ENCODE data around the gene VPS13A.

Gene VPS13A

GRCh38 chr9:77177894-77178794, 810 bp downstream of the VPS13A start:
- peak overlapping the region; percentile 87 for H3K4me3 ChIP-seq (ENCODE audit: low read length)
- no peak for TF ChIP-seq CTCF (IDR thresholded peaks at IDR 0.05; ENCODE audit: insufficient read depth, low read depth, low read length, missing control alignments)
- DNase-seq (ENCODE audit: low read depth) = peak; percentile 33

- no peak overlapping the region for H3K4me3 ChIP-seq (ENCODE audit: low read length)
- no peak for DNase-seq (ENCODE audit: low read depth)
- TF ChIP-seq CTCF (IDR thresholded peaks at IDR 0.05; ENCODE audit: insufficient read depth, low read depth, low read length, missing control alignments) = no peak
These were observed 2.7 kb downstream of the VPS13A start for GRCh38 chr9:77180056-77180455.

DNA sequence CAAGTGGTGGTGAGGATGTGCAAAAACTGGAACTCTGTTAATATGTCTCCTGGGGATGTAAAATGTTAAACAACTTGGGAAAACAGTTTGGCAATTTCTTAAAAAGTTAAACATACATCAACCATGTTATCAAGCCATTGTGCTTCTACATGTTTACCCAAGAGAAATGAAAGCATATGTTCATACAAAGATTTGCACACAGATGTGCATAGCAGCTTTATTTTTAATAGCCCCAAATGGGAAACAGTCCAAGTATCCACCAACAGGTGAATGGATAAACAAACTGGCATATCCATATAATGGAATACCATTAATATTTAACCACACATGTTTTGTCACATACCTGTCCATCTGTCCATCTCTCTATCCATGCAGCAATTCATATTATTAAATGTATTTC, 6.2 kb downstream of the VPS13A start:
- DNase-seq (ENCODE audit: low read depth) = no peak
- no peak overlapping the region for H3K4me3 ChIP-seq (ENCODE audit: low read length)
- no peak for TF ChIP-seq CTCF (IDR thresholded peaks at IDR 0.05; ENCODE audit: insufficient read depth, low read depth, low read length, missing control alignments)

DNA sequence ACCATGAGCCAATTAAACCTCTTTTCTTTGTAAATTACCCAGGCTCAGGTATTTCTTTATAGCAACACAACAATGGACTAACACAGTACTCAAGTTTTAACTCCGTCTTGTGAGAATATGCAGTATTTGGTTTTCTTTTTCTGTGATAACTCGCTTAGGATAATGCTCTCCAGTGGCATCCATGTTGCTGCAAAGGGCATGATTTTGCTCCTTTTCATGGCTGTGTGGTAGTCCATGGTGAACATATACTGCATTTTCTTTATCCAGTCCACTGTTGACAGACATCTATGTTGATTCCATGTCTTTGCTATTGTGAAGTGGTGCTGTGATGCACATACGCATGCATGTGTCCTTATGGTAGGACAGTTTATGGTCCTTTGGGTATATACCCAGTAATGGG, 10.9 kb downstream of the VPS13A start:
- TF ChIP-seq CTCF (IDR thresholded peaks at IDR 0.05; ENCODE audit: insufficient read depth, low read depth, low read length, missing control alignments) = no peak

GRCh38 chr9:77194423-77194822, 17.1 kb downstream of the VPS13A start:
- DNase-seq (ENCODE audit: low read depth) = no peak
- TF ChIP-seq CTCF (IDR thresholded peaks at IDR 0.05; ENCODE audit: insufficient read depth, low read depth, low read length, missing control alignments) = no peak
- H3K4me3 ChIP-seq (ENCODE audit: low read length) = no peak overlapping the region

More for the DNA sequence above, 10.9 kb downstream of the VPS13A start:
- H3K4me3 ChIP-seq (ENCODE audit: low read length) = no peak overlapping the region
- no peak for DNase-seq (ENCODE audit: low read depth)

DNA sequence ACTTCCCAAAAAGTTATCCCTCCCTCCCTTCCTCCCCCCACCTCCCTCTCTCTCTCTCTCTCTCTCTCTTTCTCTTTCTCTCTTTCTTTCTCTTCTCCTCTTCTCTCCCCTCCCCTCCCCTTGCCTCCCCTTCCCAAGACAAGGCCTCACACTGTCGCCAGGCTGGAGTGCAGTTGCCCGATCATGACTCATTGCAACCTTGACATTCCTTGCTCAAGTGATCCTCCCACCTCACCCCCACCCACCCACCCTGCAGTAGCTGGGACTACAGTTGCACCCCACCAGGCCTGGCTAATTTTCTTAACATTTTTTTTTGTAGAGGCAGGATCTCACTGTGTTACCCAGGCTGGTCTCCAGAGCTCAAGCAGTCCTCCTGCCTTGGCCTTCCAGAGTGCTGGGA, 32.8 kb downstream of the VPS13A start:
- TF ChIP-seq CTCF (IDR thresholded peaks at IDR 0.05; ENCODE audit: insufficient read depth, low read depth, low read length, missing control alignments) = no peak
- H3K4me3 ChIP-seq (ENCODE audit: low read length) = no peak overlapping the region
- no peak for DNase-seq (ENCODE audit: low read depth)

- no peak for TF ChIP-seq CTCF (IDR thresholded peaks at IDR 0.05; ENCODE audit: insufficient read depth, low read depth, low read length, missing control alignments)
- H3K4me3 ChIP-seq (ENCODE audit: low read length) = no peak overlapping the region
These were observed 34.2 kb downstream of the VPS13A start for GRCh38 chr9:77211561-77211960.

More at GRCh38 chr9:77211561-77211960, 34.2 kb downstream of the VPS13A start:
- DNase-seq (ENCODE audit: low read depth) = peak; percentile 74
